Esophagus squamous epithelium (tissue), 5 donors: ENCODE data around the gene PGS1. TPM values are rescaled to one million over a fixed set of nuclear protein-coding genes. Genes with fewer than 3 reads are reported as not detected.

Experiments used
- DNase-seq: peaks from one replicate; lab custom pipeline; 2025; lab: John Stamatoyannopoulos, UW
- H3K27ac ChIP-seq, 4 donors: fragments of 200-600 bp; sonication (generic); one replicate each; pipeline ENCODE4 v1.5.1; 2016 to 2019; ENCODE audit warnings: mild to moderate bottlenecking in 1 of 4
- H3K27me3 ChIP-seq, 4 donors: fragments of 200-600 bp; sonication (generic); 1 replicate in 3 of 4; 2 replicates in 1 of 4; pipeline versions ENCODE4 v1.5.1 to v1.6.0; 2017 to 2021; ENCODE audit warnings: antibody characterized with exemption in 1 of 4
- H3K36me3 ChIP-seq, 3 donors: fragments of 200-600 bp; sonication (generic); one replicate each; pipeline ENCODE4 v1.5.1; 2016 to 2019
- H3K4me1 ChIP-seq, 3 donors: fragments of 200-600 bp; sonication (generic); one replicate each; pipeline ENCODE4 v1.5.1; 2017 to 2019
- H3K4me3 ChIP-seq, 4 donors: fragments of 200-600 bp; sonication (generic); 1 replicate in 3 of 4; 2 replicates in 1 of 4; pipeline ENCODE4 v1.5.1; 2016 to 2019; ENCODE audit warnings: mild to moderate bottlenecking in 2 of 4, moderate library complexity in 1 of 4
- H3K9me3 ChIP-seq, 3 donors: fragments of 200-600 bp; sonication (generic); one replicate each; pipeline ENCODE4 v1.5.1; 2016 to 2019
- CTCF ChIP-seq, 6 experiments: fragments of 450-650 bp in 4 of 6; fragments of 200-600 bp in 2 of 6; sonication (generic) in 2 of 6; IDR thresholded peaks; one replicate each; pipeline ENCODE4 v1.5.1; 2016 to 2019; ENCODE audit warnings: antibody characterized with exemption in 6 of 6, mild to moderate bottlenecking in 4 of 6, moderate library complexity in 4 of 6
- POLR2A ChIP-seq, 4 donors: fragments of 450-650 bp; IDR thresholded peaks; one replicate each; pipeline ENCODE4 v1.6.1; 2017; ENCODE audit warnings: antibody characterized with exemption in 4 of 4, mild to moderate bottlenecking in 4 of 4, moderate library complexity in 3 of 4
- WGBS, 2 donors: methylation state at CpG; one replicate each; pipeline ENCODE4 v1.1.5; 2018; 5-methylcytosine and 5-hydroxymethylcytosine counted together
- intact Hi-C: fragments of 100-400 bp; cut with DNase I; formaldehyde crosslinking; loops from one replicate; pipeline ENCODE4 v1.15.0; 2022
- total RNA-seq, 4 donors: library from RNA; depleted of rRNA; stranded (reverse); fragments of >200 nt; gene quantifications; one replicate each; pipeline ENCODE4 v1.1.0, GENCODE V29; 2016
- donor health status: DM: yes; HTN: yes; CAD: no.

The PGS1 gene
- total RNA-seq, 4 donors from 2014 or later: 18.6 to 32.4 (median 23.0) TPM

- Histone ChIP-seq H3K9me3 (no peaks in the 10 kb centered on the region), H3K4me1 (peaks cover 6 to 32% (median 18%) of the 10 kb centered on the region in 3 donors), H3K27ac (no peak overlapping the region), H3K4me3 (no peak overlapping the region), H3K27me3 (no peaks in the 10 kb centered on the region), H3K36me3 (peaks cover 5 to 80% (median 19%) of the 10 kb centered on the region in 3 donors)
- no peak for DNase-seq
- no peak for TF ChIP-seq POLR2A (IDR thresholded peaks at IDR 0.05)
- no peak for TF ChIP-seq CTCF (IDR thresholded peaks at IDR 0.05)
- 91 to 92% methylated on average over 10 to 11 of the region's 11 CpGs for WGBS, 2 donors
- intact Hi-C loops: loop anchor here (5.0 kb wide), 1 partner anchor 140 kb away; no protein-coding TSS in a partner anchor
Observed at GRCh38 chr17:78427140-78427539, 48.7 kb downstream of the PGS1 start.

GRCh38 chr17:78428025-78428575 is 49.7 kb downstream of the PGS1 start:
- H3K27me3 ChIP-seq: no peaks in the 10 kb centered on the region
- no peak overlapping the region for H3K4me3 ChIP-seq
- DNase-seq: no peak
- peaks cover 6 to 37% (median 15%) of the 10 kb centered on the region in 3 donors for H3K4me1 ChIP-seq
- H3K36me3 ChIP-seq: peaks cover 5 to 70% (median 19%) of the 10 kb centered on the region in 3 donors
- TF ChIP-seq POLR2A (IDR thresholded peaks at IDR 0.05): no peak
- TF ChIP-seq CTCF (IDR thresholded peaks at IDR 0.05): no peak
- intact Hi-C loops: loop anchor here (5.0 kb wide), 1 partner anchor 141 kb away; no protein-coding TSS in a partner anchor
- no peaks in the 10 kb centered on the region for H3K9me3 ChIP-seq
- 47 to 56% methylated on average over 5 to 15 of the region's 20 CpGs for WGBS, 2 donors
- H3K27ac ChIP-seq: peak overlapping the region in 2 of 4 donors; percentile 14 to 58

- peaks cover 5 to 61% (median 19%) of the 10 kb centered on the region in 3 donors for H3K36me3 ChIP-seq
- no peak overlapping the region for H3K4me3 ChIP-seq
- WGBS, 2 donors: 45 to 62% methylated on average over 15 to 22 of the region's 24 CpGs
- no peaks in the 10 kb centered on the region for H3K9me3 ChIP-seq
- no peak for DNase-seq
- no peak for TF ChIP-seq POLR2A (IDR thresholded peaks at IDR 0.05)
- TF ChIP-seq CTCF (IDR thresholded peaks at IDR 0.05): no peak
- peak overlapping the region in 2 of 4 donors; percentile 14 to 39 for H3K27ac ChIP-seq
- no peaks in the 10 kb centered on the region for H3K27me3 ChIP-seq
- intact Hi-C loops: loop anchor here (5.0 kb wide), 1 partner anchor 142 kb away; no protein-coding TSS in a partner anchor
- H3K4me1 ChIP-seq: peaks cover 6 to 30% (median 12%) of the 10 kb centered on the region in 3 donors
Observed at GRCh38 chr17:78428836-78429617, 50.6 kb downstream of the PGS1 start.

GRCh38 chr17:78429618-78429995 is 51.2 kb downstream of the PGS1 start:
- Histone ChIP-seq H3K4me3 (no peak overlapping the region), H3K9me3 (no peaks in the 10 kb centered on the region), H3K4me1 (peaks cover 6 to 28% (median 12%) of the 10 kb centered on the region in 3 donors), H3K27ac (no peak overlapping the region), H3K36me3 (peaks cover 5 to 55% (median 19%) of the 10 kb centered on the region in 3 donors), H3K27me3 (no peaks in the 10 kb centered on the region)
- WGBS, 2 donors: 68 to 81% methylated on average over 7 to 9 of the region's 10 CpGs
- DNase-seq: no peak
- TF ChIP-seq POLR2A (IDR thresholded peaks at IDR 0.05) (no peak), CTCF (IDR thresholded peaks at IDR 0.05) (no peak)
- intact Hi-C loops: loop anchor here (5.0 kb wide), 1 partner anchor 142 kb away; no protein-coding TSS in a partner anchor
